ENCODE measurements around the gene UNKL.

UNKL gene

DNA sequence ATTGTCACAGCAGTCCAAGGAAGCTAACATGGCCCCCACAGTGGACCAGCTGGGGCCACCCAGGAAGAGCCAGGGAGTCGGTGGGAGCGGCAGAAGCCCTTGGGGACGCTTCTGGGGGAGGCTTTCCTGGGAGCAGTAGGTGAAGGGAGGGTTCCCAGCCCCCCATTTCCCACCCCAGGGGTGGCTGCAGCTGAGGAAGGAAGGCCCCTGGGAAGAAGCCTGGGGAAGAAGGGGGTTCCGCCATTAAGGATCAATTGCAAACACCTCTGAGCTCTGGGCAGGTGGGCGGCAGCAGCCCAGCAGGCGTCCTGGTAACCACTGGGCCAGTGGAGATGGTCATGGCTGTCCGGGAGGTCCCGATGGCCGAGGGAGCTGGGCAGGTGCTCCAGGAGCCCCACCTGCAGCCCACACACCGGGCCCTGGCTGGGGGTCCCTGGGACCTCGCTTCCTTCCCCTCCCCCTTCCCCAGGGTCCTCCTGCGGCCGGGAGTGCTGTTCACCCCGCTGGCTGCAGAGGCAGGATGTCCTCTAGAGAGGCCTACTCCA, 15.8 kb upstream of the UNKL start:
- DNase-seq: no peak

GRCh38 chr16:1429631-1430030, 15.1 kb upstream of the UNKL start:
- DNase-seq: no peak

- DNase-seq: no peak
Measured at GRCh38 chr16:1429012-1429411, 14.5 kb upstream of the UNKL start.

GRCh38 chr16:1428511-1428910, 14.0 kb upstream of the UNKL start:
- peak; percentile 82 for DNase-seq

DNA sequence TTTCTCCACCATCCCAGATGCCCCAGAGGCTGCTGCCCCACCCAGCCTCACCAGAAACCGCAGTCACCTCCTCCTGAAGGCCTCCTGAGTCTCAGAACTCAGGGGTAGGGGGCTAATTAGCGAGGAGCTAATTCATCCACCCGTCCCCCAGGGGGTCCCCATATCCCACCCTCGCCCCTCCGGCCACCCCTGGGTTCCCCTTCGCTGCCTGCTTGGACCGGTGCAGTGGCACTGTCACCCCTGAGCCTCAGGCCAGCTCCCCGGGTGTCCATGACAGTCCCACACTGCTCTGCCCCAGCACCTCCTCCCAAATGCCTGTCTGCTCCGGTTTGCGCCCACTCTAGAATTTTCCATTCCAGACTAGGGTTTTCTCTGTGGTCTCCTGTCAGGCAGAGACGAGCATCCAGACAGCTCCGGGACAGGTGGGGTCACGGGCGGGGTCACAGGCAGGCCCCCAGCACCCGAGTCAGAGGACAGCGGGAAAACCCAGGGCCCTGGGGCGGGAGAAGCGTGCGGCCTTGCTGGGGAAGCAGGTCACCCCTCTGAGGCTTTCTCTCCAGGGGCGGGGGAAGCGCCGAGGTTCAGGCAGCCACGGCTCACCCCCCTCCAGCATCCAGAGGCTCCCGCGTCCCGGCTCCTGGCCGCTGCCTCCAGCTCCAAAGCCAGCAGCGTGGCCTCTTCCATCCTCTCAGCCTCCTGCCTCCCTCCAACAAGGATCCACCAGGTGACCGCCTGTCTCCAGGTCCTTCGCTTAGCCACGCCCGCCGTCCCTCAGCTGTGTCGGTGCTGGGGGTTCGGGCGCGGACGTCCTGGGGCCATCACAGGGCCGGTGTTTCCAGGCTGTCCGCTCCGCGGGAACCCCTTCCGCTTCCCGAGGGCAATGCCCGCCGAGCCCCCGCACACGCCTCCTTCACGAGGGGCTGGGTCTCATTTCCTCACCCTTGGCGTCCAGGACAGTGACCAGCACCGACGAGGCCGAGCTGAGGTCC, 13.3 kb upstream of the UNKL start:
- DNase-seq: no peak

- DNase-seq: peak; percentile 61
Measured at GRCh38 chr16:1426734-1427471, 12.4 kb upstream of the UNKL start.

- DNase-seq: no peak
Measured at GRCh38 chr16:1425616-1426370, 11.3 kb upstream of the UNKL start.

DNA sequence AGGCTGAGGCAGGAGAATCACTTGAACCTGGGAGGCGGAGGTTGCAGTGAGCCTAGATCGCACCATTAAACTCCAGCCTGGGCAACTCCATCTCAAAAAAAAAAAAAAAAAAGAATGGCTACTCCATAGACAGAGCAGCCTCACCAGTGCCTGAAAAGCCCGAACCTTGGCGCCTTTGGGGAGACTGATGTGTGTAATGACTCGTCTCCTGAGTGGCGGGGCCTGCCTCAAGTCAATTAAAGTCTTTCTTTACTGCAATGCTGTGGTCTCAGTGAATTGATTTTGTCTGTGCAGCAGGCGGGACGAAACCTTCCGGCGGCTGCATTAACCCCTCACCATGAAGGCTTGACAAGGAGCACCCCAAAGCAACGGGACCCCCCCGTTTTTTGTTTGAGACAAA, 9.5 kb upstream of the UNKL start:
- DNase-seq: no peak

DNA sequence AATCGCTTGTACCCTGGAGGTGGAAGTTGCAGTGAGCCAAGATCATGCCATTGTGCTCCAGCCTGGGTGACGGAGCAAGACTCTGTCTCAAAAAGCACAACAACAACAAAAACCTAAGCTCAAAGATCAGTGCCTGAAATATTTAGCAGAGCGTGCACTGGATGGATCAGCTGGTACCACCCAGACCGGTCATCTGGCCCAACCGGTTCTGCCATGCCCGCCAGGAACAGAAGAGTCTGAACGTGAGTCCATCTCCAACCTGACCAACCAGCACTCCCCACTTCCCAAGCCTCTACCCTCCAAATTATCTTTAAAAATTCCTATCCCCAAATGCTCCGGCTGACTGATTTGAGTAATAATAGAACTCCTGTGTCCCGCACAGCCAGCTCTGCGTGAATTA, 7.6 kb upstream of the UNKL start:
- DNase-seq: no peak

- DNase-seq: no peak
Measured at GRCh38 chr16:1420111-1420539, 5.6 kb upstream of the UNKL start.

DNA sequence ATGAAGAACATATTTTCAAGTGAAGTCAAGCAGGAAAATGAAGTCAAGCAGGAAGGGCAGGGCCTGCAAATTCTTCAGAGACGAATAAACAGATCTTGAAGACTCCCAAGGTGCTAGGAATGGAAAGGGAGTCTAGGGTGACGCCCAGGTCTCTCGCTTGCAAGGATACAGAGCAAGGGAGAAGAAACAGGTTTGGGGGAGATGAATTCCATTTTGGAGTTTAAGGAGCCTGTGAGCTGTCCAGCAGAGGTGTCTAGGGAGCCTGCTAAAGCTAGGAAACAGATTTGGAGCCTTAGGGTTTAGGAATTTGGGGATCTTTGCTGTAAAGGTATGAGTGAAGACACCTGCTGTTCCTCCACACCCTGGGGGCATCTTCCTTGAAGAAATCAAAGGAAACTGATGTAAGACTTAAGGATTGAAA, 2.0 kb upstream of the UNKL start:
- DNase-seq: no peak

- DNase-seq: peak; percentile 85
Measured at GRCh38 chr16:1413684-1414531, 596 bp downstream of the UNKL start.

- DNase-seq: no peak
Measured at GRCh38 chr16:1412847-1413246, 1.7 kb downstream of the UNKL start.

GRCh38 chr16:1408171-1408837, 6.2 kb downstream of the UNKL start:
- peak; percentile 96 for DNase-seq

DNA sequence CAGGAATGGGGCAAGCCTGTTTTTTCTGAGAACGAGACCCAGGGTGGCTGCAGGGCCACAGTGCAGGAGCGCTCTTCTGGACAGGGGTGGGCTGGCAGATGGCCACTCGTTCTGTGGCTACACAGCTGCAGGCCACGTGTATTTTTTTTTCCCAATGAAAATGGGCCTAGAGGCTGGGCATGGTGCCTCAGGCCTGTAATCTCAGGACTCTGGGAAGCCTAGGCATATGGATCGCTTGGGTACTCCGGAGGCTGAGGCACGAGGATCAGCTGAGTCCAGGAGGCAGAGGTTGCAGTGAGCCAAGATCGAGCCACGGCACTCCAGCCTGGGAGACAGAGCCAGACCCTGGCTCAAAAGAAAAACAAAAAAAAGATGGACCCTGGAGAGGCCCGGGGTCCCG, 6.8 kb downstream of the UNKL start:
- DNase-seq: no peak

- no peak for DNase-seq
Measured at GRCh38 chr16:1403733-1404132, 10.8 kb downstream of the UNKL start.

GRCh38 chr16:1403036-1403435, 11.5 kb downstream of the UNKL start:
- DNase-seq: no peak

- DNase-seq: no peak
Measured at GRCh38 chr16:1401758-1402154, 12.7 kb downstream of the UNKL start.

DNA sequence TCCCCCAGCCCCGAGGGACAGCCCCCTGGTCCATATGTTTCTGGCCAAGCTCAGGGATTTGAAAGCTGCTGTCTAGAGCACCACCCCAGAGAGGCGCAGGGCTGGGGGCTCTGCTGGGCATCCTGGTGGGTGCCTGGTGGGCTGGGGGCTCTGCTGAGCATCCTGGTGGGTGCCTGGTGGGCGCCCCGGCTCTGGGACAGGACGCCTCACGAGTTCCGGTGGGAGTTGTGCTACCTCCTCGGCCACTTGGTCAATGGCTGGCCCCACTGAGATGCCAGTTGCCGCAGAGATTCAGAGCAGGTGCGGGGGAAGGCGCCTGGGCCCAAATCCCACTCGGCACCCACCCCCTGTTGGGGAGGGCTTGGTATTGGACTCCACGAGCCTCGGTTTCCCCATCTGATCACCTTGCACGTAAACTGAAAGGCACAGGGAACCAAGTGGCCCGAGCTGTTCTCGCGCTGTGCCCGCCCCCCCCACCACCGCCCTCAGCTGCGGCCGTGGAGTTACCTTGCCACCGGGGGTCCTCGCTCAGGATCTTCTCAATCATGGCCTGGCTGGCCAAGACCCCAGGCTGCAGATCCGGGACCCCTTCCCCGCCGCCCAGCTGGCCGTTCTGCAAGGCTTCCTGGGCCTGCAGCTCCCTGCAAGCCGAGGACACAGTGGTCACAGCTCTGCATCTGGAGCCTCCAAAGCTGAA, 13.3 kb downstream of the UNKL start:
- DNase-seq: no peak

DNA sequence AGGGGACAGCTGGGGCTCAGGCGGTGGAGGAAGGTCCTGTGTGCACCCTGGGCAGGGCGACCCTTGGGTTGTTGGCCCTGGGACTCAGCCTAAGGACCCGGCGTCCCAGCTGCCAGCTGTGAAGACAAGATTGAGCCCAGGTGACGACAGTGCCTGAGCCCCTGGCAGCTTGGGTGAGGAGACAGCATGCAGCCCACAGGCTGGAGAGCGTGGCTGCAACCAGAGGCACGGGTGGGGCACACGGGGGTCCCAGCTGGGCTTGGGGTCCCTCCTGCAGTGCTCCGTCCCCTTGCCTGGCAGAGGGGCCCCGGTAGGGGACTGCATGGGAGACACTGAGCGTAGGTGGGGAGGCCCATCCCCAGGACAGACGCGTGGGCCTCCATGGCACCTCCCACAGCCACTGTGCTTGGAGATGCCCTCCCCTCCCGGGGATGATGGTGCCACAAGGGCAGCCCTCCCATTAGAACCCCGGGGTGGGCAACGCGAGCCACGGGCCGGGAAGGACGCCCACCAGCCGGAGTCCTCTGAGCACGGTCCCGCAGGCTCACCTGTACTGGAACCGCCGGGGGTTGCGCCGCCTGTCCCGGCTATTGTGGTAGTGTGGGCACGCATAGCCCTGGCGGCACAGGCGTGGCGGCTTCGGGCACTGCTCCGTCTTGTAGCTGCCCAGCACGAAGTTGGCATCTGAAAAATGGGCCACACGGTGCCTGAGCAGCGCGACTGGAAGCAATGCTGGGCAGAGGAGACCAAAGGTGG, 15.5 kb downstream of the UNKL start:
- DNase-seq: no peak

Data from hematopoietic multipotent progenitor cell treated with erythropoietin and hydrocortisone succinate and interleukin-3 and kit ligand, for 4 days (in vitro differentiated cells).